GM06990 (cell line): ENCODE measurements around the gene PARVB.

ENCODE experiments used
- DNase-seq: peaks from one replicate; pipeline ENCODE4 v3.0.0-alpha.2; 2011; ENCODE audit not compliant: insufficient read length; ENCODE audit errors: extremely low read depth
- H3K27me3 ChIP-seq: replicated peaks from 2 replicates; pipeline ENCODE4 v1.6.0; 2011; ENCODE audit warnings: low read length; ENCODE audit not compliant: control insufficient read depth, insufficient read depth
- H3K36me3 ChIP-seq: 2 replicates; pipeline ENCODE4 v1.5.1; 2011; ENCODE audit warnings: low read length; ENCODE audit not compliant: control insufficient read depth, insufficient read depth
- H3K4me3 ChIP-seq: replicated peaks from 2 replicates; pipeline ENCODE4 v1.5.1; 2011; ENCODE audit warnings: low read depth, mild to moderate bottlenecking, control low read depth, low read length
- TF ChIP-seq, protein P1 (sequence below): IDR thresholded peaks from 2 replicates; pipeline ENCODE4 v1.5.1; 2011; ENCODE audit warnings: low read length, control low read depth, mild to moderate bottlenecking, inconsistent platforms; ENCODE audit not compliant: insufficient read depth, poor library complexity, severe bottlenecking

The PARVB gene

GRCh38 chr22:44204739-44205515, 180.8 kb downstream of the PARVB start:
- no peak for DNase-seq
- Histone ChIP-seq H3K27me3 (no peaks in the 10 kb centered on the region), H3K4me3 (no peak overlapping the region), H3K36me3 (no peaks in the 10 kb centered on the region; the same call in 1 of the 2 replicates)
- TF ChIP-seq, protein P1, sequence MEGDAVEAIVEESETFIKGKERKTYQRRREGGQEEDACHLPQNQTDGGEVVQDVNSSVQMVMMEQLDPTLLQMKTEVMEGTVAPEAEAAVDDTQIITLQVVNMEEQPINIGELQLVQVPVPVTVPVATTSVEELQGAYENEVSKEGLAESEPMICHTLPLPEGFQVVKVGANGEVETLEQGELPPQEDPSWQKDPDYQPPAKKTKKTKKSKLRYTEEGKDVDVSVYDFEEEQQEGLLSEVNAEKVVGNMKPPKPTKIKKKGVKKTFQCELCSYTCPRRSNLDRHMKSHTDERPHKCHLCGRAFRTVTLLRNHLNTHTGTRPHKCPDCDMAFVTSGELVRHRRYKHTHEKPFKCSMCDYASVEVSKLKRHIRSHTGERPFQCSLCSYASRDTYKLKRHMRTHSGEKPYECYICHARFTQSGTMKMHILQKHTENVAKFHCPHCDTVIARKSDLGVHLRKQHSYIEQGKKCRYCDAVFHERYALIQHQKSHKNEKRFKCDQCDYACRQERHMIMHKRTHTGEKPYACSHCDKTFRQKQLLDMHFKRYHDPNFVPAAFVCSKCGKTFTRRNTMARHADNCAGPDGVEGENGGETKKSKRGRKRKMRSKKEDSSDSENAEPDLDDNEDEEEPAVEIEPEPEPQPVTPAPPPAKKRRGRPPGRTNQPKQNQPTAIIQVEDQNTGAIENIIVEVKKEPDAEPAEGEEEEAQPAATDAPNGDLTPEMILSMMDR = no peak

GRCh38 chr22:44205516-44206329, 181.6 kb downstream of the PARVB start:
- Histone ChIP-seq H3K27me3 (no peaks in the 10 kb centered on the region), H3K36me3 (no peaks in the 10 kb centered on the region; the same call in 1 of the 2 replicates), H3K4me3 (no peak overlapping the region)
- no peak for DNase-seq
- TF ChIP-seq, protein P1 = no peak

DNA sequence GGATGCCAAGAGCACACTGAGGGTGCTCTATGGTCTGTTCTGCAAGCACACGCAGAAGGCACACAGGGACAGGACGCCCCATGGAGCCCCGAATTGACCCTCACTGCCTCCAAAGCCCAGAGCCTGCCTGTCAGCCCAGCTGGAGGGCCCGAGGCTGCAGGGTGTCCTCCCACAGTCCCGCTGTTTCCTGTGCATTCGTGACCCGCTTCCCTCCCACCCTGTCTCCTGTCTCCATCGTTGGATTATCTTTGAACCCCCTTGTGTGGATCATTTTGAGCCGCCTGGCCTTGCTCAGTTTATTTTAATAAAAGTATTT, 182.2 kb downstream of the PARVB start:
- Histone ChIP-seq H3K4me3 (no peak overlapping the region), H3K27me3 (no peaks in the 10 kb centered on the region), H3K36me3 (no peaks in the 10 kb centered on the region; the same call in 1 of the 2 replicates)
- TF ChIP-seq, protein P1 = no peak
- no peak for DNase-seq

DNA sequence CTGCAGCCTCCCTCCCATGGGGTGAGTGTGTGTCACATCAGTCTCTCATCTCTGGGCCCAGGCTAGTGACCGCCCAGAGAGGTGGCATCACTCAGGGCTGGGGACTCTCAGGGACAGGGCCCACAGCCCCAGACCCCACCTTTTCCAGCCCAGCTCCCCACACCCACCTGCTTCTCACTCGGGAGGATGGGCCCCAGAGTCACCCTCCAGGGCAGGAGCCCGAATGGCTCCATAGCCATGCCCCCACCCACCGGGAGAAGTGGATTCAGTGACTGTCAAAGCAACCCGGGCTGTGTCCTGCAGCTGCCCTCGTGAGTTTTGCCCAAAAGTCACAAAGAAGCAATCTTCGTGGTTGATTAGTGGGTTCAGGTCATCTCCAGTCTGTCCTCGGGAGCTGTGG, 182.6 kb downstream of the PARVB start:
- TF ChIP-seq, protein P1 = no peak
- H3K27me3 ChIP-seq = no peaks in the 10 kb centered on the region
- no peak for DNase-seq
- H3K4me3 ChIP-seq = no peak overlapping the region
- no peaks in the 10 kb centered on the region; the same call in 1 of the 2 replicates for H3K36me3 ChIP-seq

DNA sequence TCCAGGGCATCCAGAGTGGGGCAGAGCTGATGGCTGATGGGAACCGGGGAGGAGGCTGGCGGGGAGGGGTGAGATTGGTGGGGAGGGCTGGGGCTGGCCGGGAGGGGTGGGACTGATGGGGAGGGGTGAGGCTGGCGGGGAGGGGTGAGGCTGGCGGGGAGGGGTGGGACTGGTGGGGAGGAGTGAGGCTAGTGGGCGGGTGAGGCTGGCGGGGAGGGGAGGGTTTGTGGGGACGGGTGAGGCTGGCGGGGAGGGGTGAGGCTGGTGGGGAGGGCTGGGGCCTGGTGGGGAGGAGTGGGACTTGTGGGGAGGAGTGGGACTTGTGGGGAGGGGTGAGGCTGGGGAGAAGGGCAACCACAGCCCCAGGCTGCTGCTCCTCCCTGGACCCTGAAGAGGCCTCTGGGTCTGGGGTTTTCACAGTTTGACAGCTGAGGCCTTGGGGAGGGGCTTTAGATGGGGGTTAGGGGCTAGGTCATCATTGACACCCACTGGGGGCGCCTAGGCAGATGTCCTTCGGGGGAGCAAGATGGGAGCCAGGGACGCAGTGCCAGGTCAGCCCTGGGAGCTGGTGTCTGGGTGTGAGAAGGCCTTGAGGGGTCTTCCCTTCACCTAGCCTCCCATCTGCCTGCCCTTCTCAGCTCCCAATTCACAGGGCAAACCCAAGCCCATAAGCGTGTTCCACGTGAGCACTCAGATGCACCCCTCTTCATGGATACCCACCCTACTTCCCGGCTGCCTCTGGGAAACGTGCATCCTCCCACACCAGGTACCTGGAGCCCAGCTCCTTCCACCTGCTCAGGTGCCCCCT, 183.3 kb downstream of the PARVB start:
- DNase-seq = no peak
- TF ChIP-seq, protein P1 = no peak
- Histone ChIP-seq H3K4me3 (no peak overlapping the region), H3K27me3 (no peaks in the 10 kb centered on the region), H3K36me3 (no peaks in the 10 kb centered on the region; the same call in 1 of the 2 replicates)
